ENCODE measurements around the gene TCF12.

The TCF12 gene

GRCh38 chr15:57109005-57109404 lies 190.6 kb downstream of the TCF12 start:
- Histone ChIP-seq H3K4me3 (ENCODE audit: insufficient read depth, low read depth, low read length, poor library complexity, severe bottlenecking) (no peak overlapping the region), H3K9me3 (ENCODE audit: control insufficient read depth, low read length) (no peaks in the 10 kb centered on the region), H3K27me3 (replicated peaks; ENCODE audit: control insufficient read depth, insufficient read depth, low read length, poor library complexity, severe bottlenecking) (no peaks in the 10 kb centered on the region), H3K27ac (ENCODE audit: insufficient read depth, low read length, poor library complexity, severe bottlenecking) (no peak overlapping the region), H3K36me3 (ENCODE audit: control insufficient read depth, insufficient read depth, low read length) (no peaks in the 10 kb centered on the region), H3K4me1 (ENCODE audit: control insufficient read depth, insufficient read depth, low read length, poor library complexity, severe bottlenecking) (no peaks in the 10 kb centered on the region)
- DNase-seq = no peak

GRCh38 chr15:57111002-57111401 lies 192.6 kb downstream of the TCF12 start:
- H3K4me3 ChIP-seq (ENCODE audit: insufficient read depth, low read depth, low read length, poor library complexity, severe bottlenecking) = no peak overlapping the region
- no peak overlapping the region for H3K27ac ChIP-seq (ENCODE audit: insufficient read depth, low read length, poor library complexity, severe bottlenecking)
- H3K36me3 ChIP-seq (ENCODE audit: control insufficient read depth, insufficient read depth, low read length) = no peaks in the 10 kb centered on the region
- no peaks in the 10 kb centered on the region for H3K27me3 ChIP-seq (replicated peaks; ENCODE audit: control insufficient read depth, insufficient read depth, low read length, poor library complexity, severe bottlenecking)
- no peak for DNase-seq
- H3K9me3 ChIP-seq (ENCODE audit: control insufficient read depth, low read length) = no peaks in the 10 kb centered on the region
- H3K4me1 ChIP-seq (ENCODE audit: control insufficient read depth, insufficient read depth, low read length, poor library complexity, severe bottlenecking) = no peaks in the 10 kb centered on the region

- Histone ChIP-seq H3K27ac (ENCODE audit: insufficient read depth, low read length, poor library complexity, severe bottlenecking) (no peak overlapping the region), H3K4me1 (ENCODE audit: control insufficient read depth, insufficient read depth, low read length, poor library complexity, severe bottlenecking) (no peaks in the 10 kb centered on the region), H3K27me3 (replicated peaks; ENCODE audit: control insufficient read depth, insufficient read depth, low read length, poor library complexity, severe bottlenecking) (no peaks in the 10 kb centered on the region), H3K4me3 (ENCODE audit: insufficient read depth, low read depth, low read length, poor library complexity, severe bottlenecking) (no peak overlapping the region), H3K9me3 (ENCODE audit: control insufficient read depth, low read length) (no peaks in the 10 kb centered on the region), H3K36me3 (ENCODE audit: control insufficient read depth, insufficient read depth, low read length) (no peaks in the 10 kb centered on the region)
- no peak for DNase-seq
Measured at GRCh38 chr15:57112178-57112577, 193.7 kb downstream of the TCF12 start.

- Histone ChIP-seq H3K4me3 (ENCODE audit: insufficient read depth, low read depth, low read length, poor library complexity, severe bottlenecking) (no peak overlapping the region), H3K27me3 (replicated peaks; ENCODE audit: control insufficient read depth, insufficient read depth, low read length, poor library complexity, severe bottlenecking) (no peaks in the 10 kb centered on the region), H3K9me3 (ENCODE audit: control insufficient read depth, low read length) (no peaks in the 10 kb centered on the region), H3K36me3 (ENCODE audit: control insufficient read depth, insufficient read depth, low read length) (no peaks in the 10 kb centered on the region), H3K4me1 (ENCODE audit: control insufficient read depth, insufficient read depth, low read length, poor library complexity, severe bottlenecking) (no peaks in the 10 kb centered on the region), H3K27ac (ENCODE audit: insufficient read depth, low read length, poor library complexity, severe bottlenecking) (no peak overlapping the region)
- no peak for DNase-seq
Measured at GRCh38 chr15:57114070-57114469, 195.6 kb downstream of the TCF12 start.

GRCh38 chr15:57118013-57118799 lies 199.8 kb downstream of the TCF12 start:
- no peak for DNase-seq

GRCh38 chr15:57122080-57122840 lies 203.8 kb downstream of the TCF12 start:
- no peak for DNase-seq
- Histone ChIP-seq H3K36me3 (ENCODE audit: control insufficient read depth, insufficient read depth, low read length) (peaks cover 5% of the 10 kb centered on the region), H3K4me3 (ENCODE audit: insufficient read depth, low read depth, low read length, poor library complexity, severe bottlenecking) (no peak overlapping the region)

More at GRCh38 chr15:57118013-57118799, 199.8 kb downstream of the TCF12 start:
- Histone ChIP-seq H3K4me3 (ENCODE audit: insufficient read depth, low read depth, low read length, poor library complexity, severe bottlenecking) (no peak overlapping the region), H3K27me3 (replicated peaks; ENCODE audit: control insufficient read depth, insufficient read depth, low read length, poor library complexity, severe bottlenecking) (no peaks in the 10 kb centered on the region), H3K27ac (ENCODE audit: insufficient read depth, low read length, poor library complexity, severe bottlenecking) (no peak overlapping the region), H3K36me3 (ENCODE audit: control insufficient read depth, insufficient read depth, low read length) (no peaks in the 10 kb centered on the region), H3K4me1 (ENCODE audit: control insufficient read depth, insufficient read depth, low read length, poor library complexity, severe bottlenecking) (no peaks in the 10 kb centered on the region), H3K9me3 (ENCODE audit: control insufficient read depth, low read length) (no peaks in the 10 kb centered on the region)

GRCh38 chr15:57124036-57124435 lies 205.6 kb downstream of the TCF12 start:
- Histone ChIP-seq H3K27me3 (replicated peaks; ENCODE audit: control insufficient read depth, insufficient read depth, low read length, poor library complexity, severe bottlenecking) (no peaks in the 10 kb centered on the region), H3K36me3 (ENCODE audit: control insufficient read depth, insufficient read depth, low read length) (peaks cover 9% of the 10 kb centered on the region), H3K4me1 (ENCODE audit: control insufficient read depth, insufficient read depth, low read length, poor library complexity, severe bottlenecking) (no peaks in the 10 kb centered on the region), H3K4me3 (ENCODE audit: insufficient read depth, low read depth, low read length, poor library complexity, severe bottlenecking) (no peak overlapping the region), H3K9me3 (ENCODE audit: control insufficient read depth, low read length) (no peaks in the 10 kb centered on the region), H3K27ac (ENCODE audit: insufficient read depth, low read length, poor library complexity, severe bottlenecking) (no peak overlapping the region)
- DNase-seq = no peak

More at GRCh38 chr15:57122080-57122840, 203.8 kb downstream of the TCF12 start:
- H3K27ac ChIP-seq (ENCODE audit: insufficient read depth, low read length, poor library complexity, severe bottlenecking) = no peak overlapping the region
- H3K9me3 ChIP-seq (ENCODE audit: control insufficient read depth, low read length) = no peaks in the 10 kb centered on the region
- H3K4me1 ChIP-seq (ENCODE audit: control insufficient read depth, insufficient read depth, low read length, poor library complexity, severe bottlenecking) = no peaks in the 10 kb centered on the region
- H3K27me3 ChIP-seq (replicated peaks; ENCODE audit: control insufficient read depth, insufficient read depth, low read length, poor library complexity, severe bottlenecking) = no peaks in the 10 kb centered on the region

- DNase-seq = no peak
- Histone ChIP-seq H3K36me3 (ENCODE audit: control insufficient read depth, insufficient read depth, low read length) (peaks cover 8% of the 10 kb centered on the region), H3K9me3 (ENCODE audit: control insufficient read depth, low read length) (no peaks in the 10 kb centered on the region), H3K27me3 (replicated peaks; ENCODE audit: control insufficient read depth, insufficient read depth, low read length, poor library complexity, severe bottlenecking) (no peaks in the 10 kb centered on the region), H3K4me1 (ENCODE audit: control insufficient read depth, insufficient read depth, low read length, poor library complexity, severe bottlenecking) (no peaks in the 10 kb centered on the region), H3K27ac (ENCODE audit: insufficient read depth, low read length, poor library complexity, severe bottlenecking) (no peak overlapping the region), H3K4me3 (ENCODE audit: insufficient read depth, low read depth, low read length, poor library complexity, severe bottlenecking) (no peak overlapping the region)
Measured at GRCh38 chr15:57129064-57129463, 210.6 kb downstream of the TCF12 start.

GRCh38 chr15:57130956-57131355 lies 212.5 kb downstream of the TCF12 start:
- no peak overlapping the region for H3K27ac ChIP-seq (ENCODE audit: insufficient read depth, low read length, poor library complexity, severe bottlenecking)
- H3K9me3 ChIP-seq (ENCODE audit: control insufficient read depth, low read length) = no peaks in the 10 kb centered on the region

More at GRCh38 chr15:57130956-57131355, 212.5 kb downstream of the TCF12 start:
- H3K36me3 ChIP-seq (ENCODE audit: control insufficient read depth, insufficient read depth, low read length) = peaks cover 4% of the 10 kb centered on the region
- no peaks in the 10 kb centered on the region for H3K4me1 ChIP-seq (ENCODE audit: control insufficient read depth, insufficient read depth, low read length, poor library complexity, severe bottlenecking)
- no peak for DNase-seq
- no peak overlapping the region for H3K4me3 ChIP-seq (ENCODE audit: insufficient read depth, low read depth, low read length, poor library complexity, severe bottlenecking)
- no peaks in the 10 kb centered on the region for H3K27me3 ChIP-seq (replicated peaks; ENCODE audit: control insufficient read depth, insufficient read depth, low read length, poor library complexity, severe bottlenecking)
